Measurements from ENCODE around the gene NYNRIN.

DNA sequence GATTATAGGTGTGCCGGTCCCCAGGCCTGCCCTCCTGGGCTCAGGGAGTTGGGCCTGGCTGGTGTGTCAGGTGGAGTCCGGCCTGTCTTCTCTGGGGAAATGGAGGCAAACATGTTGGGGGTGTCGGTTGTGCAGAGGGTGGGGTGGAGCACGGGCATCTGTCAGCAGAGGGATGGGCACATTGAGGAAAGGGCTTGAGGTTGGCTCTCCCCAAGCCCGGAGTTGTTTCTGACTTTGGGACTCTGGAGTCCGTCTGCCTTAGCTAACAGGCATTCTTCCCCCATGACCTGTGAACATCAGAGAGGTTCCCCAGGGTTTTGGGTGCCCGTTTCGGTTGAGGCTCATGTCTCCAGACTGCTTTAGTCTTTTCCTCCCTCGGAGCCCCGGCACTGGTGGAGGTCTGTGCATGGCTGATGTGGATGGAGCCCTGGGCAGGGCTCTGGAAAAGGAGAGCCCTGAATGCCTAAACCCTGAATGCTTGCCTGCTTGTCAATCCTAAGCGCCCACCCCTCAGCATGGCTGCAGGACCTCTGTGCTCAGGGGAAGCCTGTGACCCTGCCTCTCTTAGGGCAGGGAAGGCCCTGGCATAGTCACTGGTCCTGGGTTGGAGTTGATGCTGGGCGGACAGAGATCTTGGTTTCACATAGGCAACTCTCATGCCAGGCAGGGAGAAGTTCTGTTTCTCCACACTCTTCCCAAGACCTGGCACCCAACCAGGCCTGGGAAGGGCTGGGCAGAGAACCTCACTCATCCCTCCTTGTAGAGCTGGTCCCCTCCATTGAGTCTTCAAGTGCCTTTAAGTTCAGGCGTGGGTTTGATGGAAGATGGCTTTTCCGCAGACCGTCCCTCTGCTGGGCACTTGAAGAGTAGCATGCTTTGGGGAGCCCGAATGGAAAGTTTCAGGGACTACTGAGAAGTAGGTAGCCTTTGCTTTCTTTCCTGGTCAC is 12.9 kb downstream of the NYNRIN start:
- TF ChIP-seq CEBPB (IDR thresholded peaks at IDR 0.05; ENCODE audit: low read depth, low read length) = no peak
- peak; percentile 69 for TF ChIP-seq RAD21 (IDR thresholded peaks at IDR 0.05; ENCODE audit: low read length)
- no peak for TF ChIP-seq RFX5 (IDR thresholded peaks at IDR 0.05; ENCODE audit: low read depth, low read length)
- TF ChIP-seq, protein P1, sequence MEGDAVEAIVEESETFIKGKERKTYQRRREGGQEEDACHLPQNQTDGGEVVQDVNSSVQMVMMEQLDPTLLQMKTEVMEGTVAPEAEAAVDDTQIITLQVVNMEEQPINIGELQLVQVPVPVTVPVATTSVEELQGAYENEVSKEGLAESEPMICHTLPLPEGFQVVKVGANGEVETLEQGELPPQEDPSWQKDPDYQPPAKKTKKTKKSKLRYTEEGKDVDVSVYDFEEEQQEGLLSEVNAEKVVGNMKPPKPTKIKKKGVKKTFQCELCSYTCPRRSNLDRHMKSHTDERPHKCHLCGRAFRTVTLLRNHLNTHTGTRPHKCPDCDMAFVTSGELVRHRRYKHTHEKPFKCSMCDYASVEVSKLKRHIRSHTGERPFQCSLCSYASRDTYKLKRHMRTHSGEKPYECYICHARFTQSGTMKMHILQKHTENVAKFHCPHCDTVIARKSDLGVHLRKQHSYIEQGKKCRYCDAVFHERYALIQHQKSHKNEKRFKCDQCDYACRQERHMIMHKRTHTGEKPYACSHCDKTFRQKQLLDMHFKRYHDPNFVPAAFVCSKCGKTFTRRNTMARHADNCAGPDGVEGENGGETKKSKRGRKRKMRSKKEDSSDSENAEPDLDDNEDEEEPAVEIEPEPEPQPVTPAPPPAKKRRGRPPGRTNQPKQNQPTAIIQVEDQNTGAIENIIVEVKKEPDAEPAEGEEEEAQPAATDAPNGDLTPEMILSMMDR (conservative IDR thresholded peaks at IDR 0.05; ENCODE audit: low read depth, low read length) = peak; percentile 68
- no peak for TF ChIP-seq MXI1 (IDR thresholded peaks at IDR 0.05; ENCODE audit: borderline replicate concordance, low read depth, low read length)
- no peak for TF ChIP-seq POLR2A (IDR thresholded peaks at IDR 0.05; ENCODE audit: low read depth, low read length)
- no peak for TF ChIP-seq BHLHE40 (IDR thresholded peaks at IDR 0.05; ENCODE audit: low read depth, low read length)
- TF ChIP-seq NFE2L2 (IDR thresholded peaks at IDR 0.05; ENCODE audit: low read depth, low read length) = no peak
- no peak for TF ChIP-seq MAZ (IDR thresholded peaks at IDR 0.05; ENCODE audit: borderline replicate concordance, low read depth, low read length)
- no peak for TF ChIP-seq ELK1 (IDR thresholded peaks at IDR 0.05; ENCODE audit: borderline replicate concordance, low read depth, low read length)
- TF ChIP-seq, protein P2, sequence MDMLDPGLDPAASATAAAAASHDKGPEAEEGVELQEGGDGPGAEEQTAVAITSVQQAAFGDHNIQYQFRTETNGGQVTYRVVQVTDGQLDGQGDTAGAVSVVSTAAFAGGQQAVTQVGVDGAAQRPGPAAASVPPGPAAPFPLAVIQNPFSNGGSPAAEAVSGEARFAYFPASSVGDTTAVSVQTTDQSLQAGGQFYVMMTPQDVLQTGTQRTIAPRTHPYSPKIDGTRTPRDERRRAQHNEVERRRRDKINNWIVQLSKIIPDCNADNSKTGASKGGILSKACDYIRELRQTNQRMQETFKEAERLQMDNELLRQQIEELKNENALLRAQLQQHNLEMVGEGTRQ (IDR thresholded peaks at IDR 0.05; ENCODE audit: low read depth, low read length) = no peak
- no peak for TF ChIP-seq MAFK (IDR thresholded peaks at IDR 0.05; ENCODE audit: low read depth, low read length)

Measured in IMR-90 (cell line).